Cerebellar nuclear complex (tissue), 1 donor: ENCODE data around the gene CHST14.

Source experiments
- DNase-seq, 2 experiments: peaks; one replicate each; lab custom pipeline; 2025; lab: John Stamatoyannopoulos, UW

Gene CHST14

DNA sequence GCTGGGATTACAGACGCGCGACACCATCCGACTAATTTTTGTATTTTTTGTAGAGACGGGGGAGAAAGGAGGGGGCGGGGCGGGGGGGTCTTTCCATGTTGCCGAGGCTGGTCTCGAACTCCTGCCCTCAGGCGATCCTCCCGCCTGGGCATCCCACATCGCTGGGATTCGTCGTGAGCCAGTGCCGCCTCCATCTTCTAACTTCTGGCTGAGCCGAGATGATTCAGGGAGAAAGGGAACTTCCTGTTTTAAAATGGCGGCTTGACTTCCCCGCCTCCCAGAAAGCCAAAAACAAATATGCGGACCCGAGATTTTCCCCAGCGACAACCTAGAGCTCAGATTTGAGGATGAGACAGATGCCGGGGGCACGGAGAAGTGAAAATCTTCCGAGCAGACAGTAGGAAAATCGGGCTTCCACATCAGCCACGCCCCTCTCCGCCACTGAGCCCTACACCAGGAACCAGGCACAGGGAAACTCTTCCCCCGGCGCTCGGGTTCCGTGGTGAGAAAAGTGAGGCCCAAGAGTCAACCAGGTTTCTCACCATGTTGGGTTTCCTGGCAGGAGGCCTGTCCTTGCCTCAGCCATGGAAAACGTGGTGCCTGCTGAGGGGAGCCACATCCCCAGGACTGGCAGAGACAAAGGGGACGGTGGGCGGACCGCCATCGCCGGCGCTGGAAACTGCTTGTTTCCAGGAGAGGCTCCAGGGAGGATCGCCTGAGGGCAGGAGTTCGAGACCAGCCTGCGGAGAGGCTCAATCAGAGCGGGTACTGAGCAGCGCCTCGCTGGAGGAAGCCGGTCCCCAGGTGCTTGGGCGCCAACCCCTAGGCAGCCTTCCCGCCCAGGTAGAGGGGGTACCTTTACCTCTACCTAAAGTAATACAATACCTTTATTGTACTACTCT is 18.7 kb downstream of the CHST14 start:
- DNase-seq, result no peak

DNA sequence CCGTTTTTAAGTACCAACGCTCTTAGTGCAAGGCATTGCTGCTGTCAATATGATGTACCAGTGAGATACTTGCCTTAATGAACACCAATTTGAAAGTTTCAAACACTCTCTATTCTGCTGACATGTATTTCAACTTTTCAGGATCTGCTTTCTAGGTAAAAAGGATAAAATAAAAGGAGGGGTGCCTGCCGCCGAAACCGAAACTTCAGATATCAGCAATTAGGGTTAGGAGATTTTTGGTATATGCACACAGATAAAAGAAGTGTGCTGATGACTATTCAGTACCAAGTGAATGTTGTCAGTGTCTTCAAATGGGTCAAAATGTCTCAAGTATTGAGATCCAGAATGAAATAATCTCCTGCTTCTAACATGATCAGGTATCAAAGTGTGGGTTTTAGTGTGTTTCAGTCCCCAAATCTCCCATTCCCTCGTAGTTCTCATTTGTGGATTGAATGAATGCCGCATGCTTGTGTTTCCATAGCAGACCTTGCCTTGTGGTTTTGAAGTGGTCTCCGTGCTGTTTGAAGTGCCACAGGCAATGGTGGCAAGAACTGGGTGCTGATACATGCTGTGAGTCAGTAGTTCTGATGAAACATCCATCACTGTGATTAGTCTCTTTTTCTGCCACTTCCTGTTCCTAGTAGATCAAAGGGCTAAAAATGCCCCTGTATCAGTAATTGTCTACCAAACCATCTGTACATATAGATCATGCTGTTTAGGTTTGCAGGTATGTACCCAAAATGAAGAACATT is 22.5 kb downstream of the CHST14 start:
- DNase-seq, result no peak

DNA sequence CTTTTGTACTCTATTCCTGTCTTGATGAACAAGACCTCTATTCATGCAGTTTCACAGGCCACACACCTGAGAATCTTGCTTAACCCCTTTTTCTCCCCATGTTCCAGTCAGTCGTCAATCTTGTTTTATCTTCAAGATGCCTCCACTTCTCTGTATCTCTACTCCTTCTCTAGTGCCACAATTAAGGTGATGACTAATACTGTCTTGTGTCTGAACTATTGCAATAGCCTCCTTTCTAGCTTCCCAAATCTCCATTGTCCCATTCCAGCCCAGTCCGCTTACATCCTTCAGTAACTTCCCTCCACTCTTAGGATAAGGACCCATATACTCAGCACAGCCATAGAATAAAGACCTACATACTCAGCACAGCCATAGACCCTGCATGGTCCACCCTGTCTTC is 24.7 kb downstream of the CHST14 start:
- no peak for DNase-seq

DNA sequence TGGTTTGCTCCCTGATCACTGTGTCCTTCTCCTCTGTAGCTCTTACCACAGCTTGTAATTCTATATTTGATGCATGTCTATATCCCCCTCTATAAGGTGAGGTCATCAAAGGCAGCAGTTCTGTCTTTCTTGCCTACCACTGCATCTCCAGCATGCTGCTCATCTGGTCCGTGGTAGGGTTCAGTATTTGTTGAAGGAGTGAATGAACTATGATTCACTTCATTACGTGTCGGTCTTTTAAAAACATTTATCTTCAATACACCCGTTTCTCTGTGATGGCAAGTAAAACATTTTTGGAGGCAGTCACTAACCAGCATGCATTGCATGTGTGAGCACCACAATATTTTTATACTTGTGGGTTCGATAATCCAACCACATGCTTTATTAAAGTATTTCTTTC is 27.6 kb downstream of the CHST14 start:
- no peak for DNase-seq

DNA sequence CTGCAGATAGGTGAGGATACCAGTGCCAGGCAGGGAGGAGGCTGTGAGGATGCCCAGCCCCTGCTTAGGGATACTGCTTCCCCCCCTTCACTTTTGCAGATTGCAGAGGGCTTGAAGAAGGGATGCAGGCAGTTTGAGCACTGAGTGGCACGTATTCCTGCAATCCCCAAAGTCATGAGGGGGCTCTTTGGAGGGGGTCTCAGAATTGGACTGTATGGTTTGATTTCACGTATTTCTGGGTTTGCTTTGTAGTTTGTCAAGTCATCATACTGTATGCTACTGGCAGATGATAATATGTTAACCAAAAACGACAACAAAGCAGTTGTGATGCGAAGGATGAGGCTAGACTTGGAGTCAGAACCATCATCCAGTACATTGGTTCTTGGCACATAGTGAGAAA is 28.1 kb downstream of the CHST14 start:
- no peak for DNase-seq

DNA sequence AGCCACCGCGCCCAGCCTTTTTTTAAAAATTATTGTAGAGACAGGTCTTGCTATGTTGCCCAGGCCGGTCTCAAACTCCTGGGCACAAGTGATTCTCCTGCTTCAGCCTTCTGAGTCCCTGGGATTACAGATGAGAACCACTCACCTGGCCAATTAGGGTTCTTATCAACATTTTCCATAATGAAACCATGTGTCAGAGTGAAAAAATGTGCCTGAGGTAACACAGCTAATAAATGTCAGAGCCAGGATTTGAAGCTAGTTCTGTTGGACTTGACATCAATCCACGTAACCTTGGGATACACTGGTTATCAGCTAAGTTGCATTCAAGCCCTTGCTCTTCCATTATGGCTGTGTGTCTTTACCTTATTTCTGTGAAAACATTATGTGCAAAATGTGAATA is 29.1 kb downstream of the CHST14 start:
- DNase-seq, result no peak

DNA sequence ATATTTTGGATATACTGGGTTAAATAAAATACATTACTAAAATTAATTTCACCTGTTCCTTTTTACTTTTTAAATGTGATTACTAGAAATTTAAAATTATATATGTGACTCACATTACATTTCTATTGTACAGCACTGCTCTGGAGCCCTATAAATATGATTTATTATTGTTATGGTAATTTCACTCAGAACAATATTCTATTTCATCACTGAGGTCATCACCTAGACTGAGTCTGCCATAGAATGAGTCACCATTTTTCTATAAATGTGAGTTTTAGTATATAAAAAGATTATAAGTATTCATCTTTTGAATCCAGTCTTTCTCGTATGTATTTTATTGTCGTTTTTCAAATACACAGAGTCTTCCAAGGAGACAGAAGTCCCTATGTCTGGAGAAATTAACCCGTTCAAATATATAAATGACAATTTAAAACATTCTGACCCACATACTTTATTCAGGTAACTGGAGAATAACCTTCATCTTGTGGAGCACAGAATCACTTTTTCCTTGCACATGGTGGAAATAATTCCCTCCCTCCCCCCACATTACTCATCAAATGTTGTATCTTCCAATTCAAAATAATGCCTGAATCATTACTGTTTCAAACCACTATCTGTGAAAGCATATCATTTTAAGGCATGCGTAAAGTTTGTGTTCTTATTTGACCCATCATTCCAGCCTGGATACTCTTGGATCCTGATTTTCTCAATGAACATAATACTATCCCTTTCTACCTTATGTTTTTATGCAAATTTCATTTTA is 30.0 kb downstream of the CHST14 start:
- DNase-seq, result no peak

DNA sequence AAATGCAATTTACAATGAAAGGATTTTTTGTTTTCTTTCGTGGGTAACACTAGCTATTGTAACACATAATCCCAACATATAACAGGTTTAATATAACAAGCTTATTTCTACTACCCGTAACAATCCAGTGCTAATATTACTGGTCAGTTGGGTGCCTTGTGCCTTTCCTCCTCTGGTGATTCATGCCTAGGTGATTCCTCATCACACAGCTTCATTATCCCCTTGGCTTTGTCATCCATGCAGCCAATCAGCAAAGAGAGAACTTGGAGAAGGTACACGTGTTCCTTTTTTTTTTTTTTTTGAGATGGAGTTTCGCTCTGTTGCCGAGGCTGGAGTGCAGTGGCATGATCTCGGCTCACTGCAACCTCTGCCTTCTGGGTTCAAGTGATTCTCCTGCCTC is 30.7 kb downstream of the CHST14 start:
- DNase-seq, result no peak

DNA sequence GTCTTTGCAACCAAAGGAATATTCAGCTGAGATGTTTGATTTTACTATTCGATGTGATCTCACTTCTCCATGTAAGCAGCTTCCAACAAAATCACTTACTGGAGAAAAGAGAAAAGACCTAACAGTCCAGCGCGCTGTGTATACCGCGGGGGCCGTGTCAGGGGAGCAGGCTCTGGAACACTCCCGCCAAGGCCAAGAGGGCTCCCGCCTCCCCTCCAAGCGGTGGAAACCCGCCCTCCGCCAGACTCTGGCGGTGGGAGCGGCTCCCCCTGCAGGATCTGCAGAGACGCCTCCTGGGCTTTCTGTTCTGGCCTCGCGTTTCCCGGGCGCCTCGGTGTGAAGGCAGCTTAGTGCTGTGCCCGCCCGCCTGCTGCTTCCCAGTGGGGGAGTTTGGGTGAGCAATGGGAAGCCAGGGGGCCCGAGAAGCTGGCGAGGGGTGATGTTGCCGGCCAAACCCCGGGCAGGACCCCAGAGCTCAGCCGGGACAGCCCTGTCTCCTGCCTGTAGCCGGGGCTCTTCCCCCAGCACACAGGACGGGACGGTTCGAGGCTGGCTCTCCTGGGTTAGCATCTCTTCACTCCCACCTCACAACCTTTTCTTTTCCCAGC is 36.3 kb downstream of the CHST14 start:
- no peak for DNase-seq

DNA sequence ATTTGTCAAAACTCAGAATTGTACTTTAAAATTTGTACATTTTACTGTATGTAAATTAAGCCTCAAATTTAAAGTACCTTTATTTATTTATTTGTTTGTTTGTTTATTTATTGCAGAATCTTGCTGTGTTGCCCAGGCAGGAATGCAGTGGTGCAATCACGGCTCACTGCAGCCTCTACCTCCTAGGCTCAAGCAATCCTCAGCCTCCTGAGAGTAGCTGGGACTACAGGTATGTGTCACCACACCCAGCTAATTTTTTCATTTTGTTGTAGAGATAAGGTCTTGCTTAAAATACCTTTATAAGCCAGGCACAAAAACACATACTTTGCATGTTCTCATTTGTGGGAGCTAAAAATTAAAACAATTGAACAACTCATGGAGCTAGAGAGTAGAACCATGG is 37.4 kb downstream of the CHST14 start:
- no peak for DNase-seq

DNA sequence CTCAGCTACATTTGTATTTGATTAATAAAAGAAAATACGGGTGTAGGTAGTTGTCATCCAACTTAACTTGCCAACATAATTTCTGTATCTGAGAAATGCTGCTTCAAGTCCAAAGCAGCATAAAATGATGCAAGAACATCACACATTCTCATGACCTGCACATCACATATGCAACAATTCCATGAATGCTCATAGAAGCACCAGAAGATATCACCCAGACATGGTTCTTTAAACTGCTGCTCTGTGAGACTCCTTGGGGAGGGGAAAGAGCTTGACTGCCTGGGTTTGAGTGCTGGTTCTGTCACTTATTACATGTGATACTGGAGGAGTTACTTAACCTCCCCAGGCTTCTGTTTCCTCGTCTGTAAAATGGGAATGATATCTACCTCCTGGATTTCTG is 39.4 kb downstream of the CHST14 start:
- DNase-seq, result no peak

DNA sequence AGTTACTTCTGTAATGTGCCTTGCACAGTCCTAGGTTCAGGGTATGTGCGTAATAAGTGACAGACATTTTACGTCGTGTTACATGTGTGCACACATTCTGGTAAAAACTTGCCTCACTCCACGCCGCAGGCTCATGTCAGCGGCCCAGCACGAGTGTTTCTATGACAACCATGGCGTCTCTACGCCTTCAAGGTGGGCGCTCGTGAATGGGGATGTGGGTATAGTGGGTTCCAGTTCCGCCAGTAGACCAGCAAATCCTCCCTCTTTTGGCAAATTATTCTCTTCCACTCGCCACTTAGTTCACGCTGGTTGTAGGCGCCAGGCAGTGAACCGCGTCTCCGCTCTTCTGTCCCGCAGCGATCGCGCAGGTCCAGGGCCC is 40.3 kb downstream of the CHST14 start:
- no peak for DNase-seq

DNA sequence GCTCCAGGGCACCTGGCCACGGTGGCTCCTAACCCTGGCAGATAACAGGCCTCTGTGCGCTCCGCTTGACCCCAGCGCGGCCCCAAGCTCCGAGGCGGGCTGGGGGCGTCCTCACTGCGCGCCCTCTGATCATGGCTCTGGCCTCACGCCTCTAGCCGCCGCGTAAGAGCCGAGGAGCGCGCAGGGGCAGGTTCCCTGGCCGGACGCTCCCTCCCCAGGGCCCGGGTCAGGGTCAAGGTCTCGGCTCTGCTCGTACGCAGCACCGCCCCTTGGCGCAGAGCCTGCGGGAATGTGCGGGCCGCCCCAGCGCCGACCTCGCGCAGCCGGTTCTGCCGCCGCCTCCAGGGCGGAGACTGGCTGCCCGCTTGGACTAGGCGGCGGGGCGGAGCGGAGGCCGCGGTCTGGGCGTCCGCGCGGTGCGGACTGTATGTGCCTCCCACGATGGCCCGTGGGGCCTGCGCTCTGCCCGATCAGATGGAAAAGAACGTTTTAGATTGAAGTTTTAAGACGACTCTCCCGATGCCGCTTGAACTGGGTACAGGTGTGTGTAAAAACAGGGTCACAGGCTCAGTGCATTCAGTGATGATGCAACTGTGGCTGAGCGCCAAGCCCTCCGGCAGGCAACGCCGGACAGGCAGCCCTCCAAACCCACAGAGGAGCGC is 40.8 kb downstream of the CHST14 start:
- DNase-seq, result no peak

DNA sequence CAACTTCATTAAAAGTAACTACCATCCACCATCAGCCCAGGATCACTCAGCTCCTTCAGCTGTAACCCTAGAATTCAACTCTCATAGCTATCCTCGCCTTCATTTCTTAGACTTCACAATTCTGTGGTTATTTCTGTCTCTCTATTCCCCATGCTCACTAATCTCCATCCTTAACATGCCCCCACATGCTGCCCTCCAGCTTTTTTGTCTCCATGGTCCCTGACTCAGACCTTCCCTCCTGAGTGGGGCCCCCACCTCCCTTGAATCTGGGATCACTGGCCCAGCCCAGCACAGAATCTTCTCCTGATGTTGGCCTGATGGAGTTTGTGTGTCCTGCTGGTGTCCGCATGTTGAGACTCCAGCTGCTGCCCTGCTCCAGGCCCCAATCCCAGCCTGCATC is 41.7 kb downstream of the CHST14 start:
- no peak for DNase-seq

DNA sequence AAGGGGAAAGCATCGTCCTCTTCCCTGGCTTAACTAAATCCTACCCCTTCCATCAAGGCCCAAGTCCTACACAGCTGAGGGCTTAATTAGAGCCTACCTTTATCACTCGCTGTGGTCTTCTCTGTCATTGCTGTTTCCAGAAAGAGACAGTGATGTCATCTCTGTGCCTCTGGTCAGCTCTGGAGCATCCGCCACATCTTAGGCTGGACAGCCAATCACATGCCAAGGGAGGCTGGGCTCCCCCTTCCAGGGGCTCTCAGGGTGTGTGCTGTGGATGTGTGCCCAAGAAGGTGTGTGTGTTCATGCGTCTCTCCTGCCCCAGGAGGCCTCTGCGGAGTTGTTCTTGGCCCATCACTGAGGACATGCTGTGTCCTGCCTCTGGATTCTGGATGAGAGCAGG is 42.8 kb downstream of the CHST14 start:
- DNase-seq, result no peak

DNA sequence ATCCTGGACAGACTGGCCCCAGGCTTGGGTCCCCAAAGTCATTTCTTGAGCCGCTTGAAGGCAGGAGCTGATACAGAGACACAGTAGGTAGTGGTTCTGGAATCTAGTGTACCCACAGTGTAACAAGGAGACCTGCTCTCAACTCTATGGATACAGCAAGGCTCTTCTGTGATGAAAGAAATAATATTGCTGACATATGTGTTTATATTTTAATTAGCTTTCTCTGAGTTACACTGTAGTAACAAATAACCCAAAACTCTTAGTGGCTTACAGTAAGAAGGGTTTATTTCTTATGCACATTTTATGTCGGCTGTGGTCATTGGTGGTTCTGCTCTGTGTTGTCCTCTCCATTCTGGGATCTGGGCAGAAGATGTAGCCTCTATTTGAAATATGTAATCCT is 45.5 kb downstream of the CHST14 start:
- DNase-seq, result no peak
